ENCODE results near the gene LHPP.

LHPP gene

DNA sequence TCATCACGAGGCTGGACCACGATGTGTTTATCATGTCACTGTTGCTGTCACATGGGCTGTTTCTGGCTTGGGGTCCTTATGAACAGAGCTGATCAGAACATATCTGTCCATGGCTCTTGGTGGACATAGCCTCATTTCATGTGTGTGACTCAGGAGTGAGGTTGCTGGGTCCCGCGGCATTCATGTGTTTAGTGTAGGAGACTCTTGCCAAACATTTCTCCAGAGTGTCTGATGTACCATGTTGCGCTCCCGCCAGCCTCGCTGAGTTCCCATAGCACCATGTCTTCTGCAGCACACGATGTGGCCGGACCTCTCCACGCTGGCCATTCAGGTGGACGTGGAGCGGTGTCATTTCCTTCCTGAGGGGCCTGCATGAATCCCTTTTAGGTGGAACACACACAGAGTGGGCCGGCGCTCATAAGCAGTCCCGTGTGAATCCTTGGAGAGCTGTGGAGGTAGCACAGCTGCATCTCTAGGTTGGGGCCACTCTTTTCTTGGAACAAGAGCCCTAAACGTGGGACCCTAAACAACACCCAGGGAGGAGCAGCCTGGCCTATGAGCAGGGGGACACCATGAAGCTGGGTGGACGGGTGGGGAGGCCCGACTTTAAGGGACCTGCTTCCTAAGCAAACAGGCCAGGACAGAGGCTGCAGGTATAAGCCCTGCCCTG lies 134.6 kb downstream of the LHPP start:
- no peak overlapping the region for H2AK5ac ChIP-seq (ENCODE audit: low read length, severe bottlenecking)
- H3K9ac ChIP-seq (ENCODE audit: low read length), result no peak overlapping the region
- no peaks in the 10 kb centered on the region for H3K79me1 ChIP-seq (replicated peaks; ENCODE audit: low read length, poor library complexity, severe bottlenecking)

DNA sequence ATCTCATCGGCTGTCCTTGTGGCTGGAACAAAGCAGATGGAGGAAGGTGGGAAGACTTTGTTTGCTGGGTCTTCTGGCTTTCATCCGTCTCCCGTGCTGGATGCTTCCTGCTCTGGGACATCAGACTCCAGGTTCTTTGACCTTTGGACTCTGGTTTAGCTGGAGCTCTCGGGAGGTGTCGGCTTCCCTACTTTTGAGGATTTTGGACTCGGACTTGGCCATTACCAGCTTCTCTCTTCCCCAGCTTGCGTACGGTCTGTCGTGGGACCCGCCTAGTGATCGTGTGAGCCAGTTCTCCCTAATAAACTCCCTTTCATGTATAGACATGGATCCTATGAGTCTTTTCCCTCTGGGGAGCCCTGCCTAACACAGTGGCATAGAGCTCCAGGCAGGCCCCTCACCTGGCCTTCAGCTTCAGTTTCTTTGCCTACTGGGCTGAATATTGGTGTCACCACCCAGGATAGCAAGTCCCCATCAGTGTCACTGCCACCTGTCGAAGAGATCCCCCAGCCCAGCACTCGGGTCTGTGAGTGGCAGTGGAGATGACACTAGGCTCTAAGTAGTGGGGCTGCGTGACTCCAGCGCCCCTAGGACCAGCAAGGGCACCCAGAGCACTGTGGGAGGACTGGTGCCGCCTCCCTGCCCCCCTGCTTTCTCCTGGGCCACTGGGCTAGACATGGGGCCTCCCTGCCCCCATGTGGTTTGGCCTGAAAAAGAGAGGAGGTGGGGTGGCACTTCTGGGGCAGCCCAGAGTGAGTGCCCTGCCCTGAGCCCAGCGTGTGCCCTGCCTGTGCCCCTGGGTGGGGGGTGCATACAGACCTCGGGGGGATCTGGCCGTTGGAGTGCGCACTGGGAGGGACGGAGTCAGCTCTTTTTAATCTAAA lies 135.6 kb downstream of the LHPP start:
- Histone ChIP-seq H3K4ac (ENCODE audit: low read depth in 1 of 2, low read length in 2 of 2) (no peak overlapping the region), H3K4me3 (ENCODE audit: insufficient read depth in 1 of 2, low read depth in 1 of 2, low read length in 2 of 2) (no peak overlapping the region), H2AFZ (ENCODE audit: low read depth, low read length) (no peak overlapping the region), H2BK120ac (ENCODE audit: low read depth, low read length) (no peak overlapping the region), H3K14ac (ENCODE audit: low read length in 2 of 2) (no peak overlapping the region), H3K27me3 (ENCODE audit: control insufficient read depth in 1 of 2, insufficient read depth in 1 of 2, low read length in 2 of 2) (peaks cover 4 to 10% of the 10 kb centered on the region in 2 experiments), H4K91ac (ENCODE audit: low read length) (no peak overlapping the region), H2AK5ac (ENCODE audit: low read length, severe bottlenecking) (no peak overlapping the region), H3K18ac (ENCODE audit: low read depth in 1 of 2, low read length in 2 of 2) (no peak overlapping the region), H3K79me1 (replicated peaks; ENCODE audit: low read length, poor library complexity, severe bottlenecking) (no peaks in the 10 kb centered on the region), H3K27ac (ENCODE audit: low read length, poor library complexity, severe bottlenecking) (no peak overlapping the region), H3K23ac (ENCODE audit: low read length in 2 of 2) (no peak overlapping the region), H3K36me3 (ENCODE audit: control insufficient read depth in 1 of 2, insufficient read depth in 2 of 2, low read depth in 1 of 2, low read length in 2 of 2) (no peaks in the 10 kb centered on the region), H2BK12ac (ENCODE audit: low read length in 2 of 2) (no peak overlapping the region), H4K8ac (ENCODE audit: low read length) (no peak overlapping the region), H3K4me2 (ENCODE audit: low read length, poor library complexity, severe bottlenecking) (no peak overlapping the region), H3K4me1 (ENCODE audit: control insufficient read depth, insufficient read depth, low read depth, low read length) (no peaks in the 10 kb centered on the region), H3K9ac (ENCODE audit: low read length) (no peak overlapping the region), H3K9me3 (ENCODE audit: control insufficient read depth, low read length) (no peaks in the 10 kb centered on the region), H2BK15ac (ENCODE audit: low read depth, poor library complexity, severe bottlenecking) (no peak overlapping the region), H2BK5ac (ENCODE audit: low read depth, low read length, poor library complexity, severe bottlenecking) (no peak overlapping the region)
- WGBS, result 82% methylated on average over 21 of the region's 21 CpGs
- DNase-seq, result no peak

More for the DNA sequence above, 134.6 kb downstream of the LHPP start:
- no peaks in the 10 kb centered on the region for H3K36me3 ChIP-seq (ENCODE audit: control insufficient read depth in 1 of 2, insufficient read depth in 2 of 2, low read depth in 1 of 2, low read length in 2 of 2)
- no peak overlapping the region for H2BK120ac ChIP-seq (ENCODE audit: low read depth, low read length)
- H3K18ac ChIP-seq (ENCODE audit: low read depth in 1 of 2, low read length in 2 of 2), result no peak overlapping the region
- no peak overlapping the region for H2AFZ ChIP-seq (ENCODE audit: low read depth, low read length)
- no peak overlapping the region for H3K14ac ChIP-seq (ENCODE audit: low read length in 2 of 2)
- no peak overlapping the region for H3K23ac ChIP-seq (ENCODE audit: low read length in 2 of 2)
- no peak overlapping the region for H3K4me3 ChIP-seq (ENCODE audit: insufficient read depth in 1 of 2, low read depth in 1 of 2, low read length in 2 of 2)
- no peaks in the 10 kb centered on the region for H3K4me1 ChIP-seq (ENCODE audit: control insufficient read depth, insufficient read depth, low read depth, low read length)
- 91% methylated on average over 18 of the region's 18 CpGs for WGBS
- H4K91ac ChIP-seq (ENCODE audit: low read length), result no peak overlapping the region
- H3K27me3 ChIP-seq (ENCODE audit: control insufficient read depth in 1 of 2, insufficient read depth in 1 of 2, low read length in 2 of 2), result peaks cover 4 to 16% of the 10 kb centered on the region in 2 experiments
- no peak overlapping the region for H2BK12ac ChIP-seq (ENCODE audit: low read length in 2 of 2)
- no peak overlapping the region for H3K27ac ChIP-seq (ENCODE audit: low read length, poor library complexity, severe bottlenecking)
- H4K8ac ChIP-seq (ENCODE audit: low read length), result no peak overlapping the region
- no peak overlapping the region for H2BK5ac ChIP-seq (ENCODE audit: low read depth, low read length, poor library complexity, severe bottlenecking)
- H3K9me3 ChIP-seq (ENCODE audit: control insufficient read depth, low read length), result peaks cover 9% of the 10 kb centered on the region
- H2BK15ac ChIP-seq (ENCODE audit: low read depth, poor library complexity, severe bottlenecking), result no peak overlapping the region
- no peak overlapping the region for H3K4me2 ChIP-seq (ENCODE audit: low read length, poor library complexity, severe bottlenecking)
- no peak overlapping the region for H3K4ac ChIP-seq (ENCODE audit: low read depth in 1 of 2, low read length in 2 of 2)
- DNase-seq, result no peak

DNA sequence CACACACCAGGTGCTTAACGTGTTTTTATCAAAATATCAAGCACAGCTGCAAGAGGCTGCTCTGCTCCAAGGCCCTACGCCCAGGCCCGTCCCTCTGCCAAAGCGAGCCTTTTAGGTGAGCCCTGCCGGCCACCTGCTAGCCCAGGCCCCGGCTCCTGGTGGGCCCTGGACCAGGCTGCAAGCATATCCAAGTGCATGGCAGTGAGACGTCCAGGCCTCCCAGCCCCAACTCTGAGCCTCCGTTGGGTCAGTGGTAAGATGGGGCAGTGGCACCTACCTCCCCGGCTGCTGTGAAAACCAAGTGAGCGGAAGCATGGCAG lies 136.2 kb downstream of the LHPP start:
- H3K4me3 ChIP-seq (ENCODE audit: insufficient read depth in 1 of 2, low read depth in 1 of 2, low read length in 2 of 2), result no peak overlapping the region
- no peaks in the 10 kb centered on the region for H3K9me3 ChIP-seq (ENCODE audit: control insufficient read depth, low read length)
- no peak overlapping the region for H2AFZ ChIP-seq (ENCODE audit: low read depth, low read length)
- no peak for DNase-seq
- H3K14ac ChIP-seq (ENCODE audit: low read length in 2 of 2), result no peak overlapping the region
- H2BK5ac ChIP-seq (ENCODE audit: low read depth, low read length, poor library complexity, severe bottlenecking), result no peak overlapping the region
- no peak overlapping the region for H3K9ac ChIP-seq (ENCODE audit: low read length)
- no peak overlapping the region for H2AK5ac ChIP-seq (ENCODE audit: low read length, severe bottlenecking)
- no peak overlapping the region for H2BK15ac ChIP-seq (ENCODE audit: low read depth, poor library complexity, severe bottlenecking)
- no peak overlapping the region for H2BK120ac ChIP-seq (ENCODE audit: low read depth, low read length)
- H3K79me1 ChIP-seq (replicated peaks; ENCODE audit: low read length, poor library complexity, severe bottlenecking), result no peaks in the 10 kb centered on the region
- no peak overlapping the region for H3K27ac ChIP-seq (ENCODE audit: low read length, poor library complexity, severe bottlenecking)
- H4K91ac ChIP-seq (ENCODE audit: low read length), result no peak overlapping the region
- no peak overlapping the region for H4K8ac ChIP-seq (ENCODE audit: low read length)
- H3K18ac ChIP-seq (ENCODE audit: low read depth in 1 of 2, low read length in 2 of 2), result no peak overlapping the region
- peaks cover 4 to 10% of the 10 kb centered on the region in 2 experiments for H3K27me3 ChIP-seq (ENCODE audit: control insufficient read depth in 1 of 2, insufficient read depth in 1 of 2, low read length in 2 of 2)
- no peaks in the 10 kb centered on the region for H3K4me1 ChIP-seq (ENCODE audit: control insufficient read depth, insufficient read depth, low read depth, low read length)
- H3K4ac ChIP-seq (ENCODE audit: low read depth in 1 of 2, low read length in 2 of 2), result no peak overlapping the region
- H3K36me3 ChIP-seq (ENCODE audit: control insufficient read depth in 1 of 2, insufficient read depth in 2 of 2, low read depth in 1 of 2, low read length in 2 of 2), result no peaks in the 10 kb centered on the region
- no peak overlapping the region for H3K23ac ChIP-seq (ENCODE audit: low read length in 2 of 2)
- no peak overlapping the region for H3K4me2 ChIP-seq (ENCODE audit: low read length, poor library complexity, severe bottlenecking)
- H2BK12ac ChIP-seq (ENCODE audit: low read length in 2 of 2), result no peak overlapping the region
- 93% methylated on average over 10 of the region's 10 CpGs for WGBS

DNA sequence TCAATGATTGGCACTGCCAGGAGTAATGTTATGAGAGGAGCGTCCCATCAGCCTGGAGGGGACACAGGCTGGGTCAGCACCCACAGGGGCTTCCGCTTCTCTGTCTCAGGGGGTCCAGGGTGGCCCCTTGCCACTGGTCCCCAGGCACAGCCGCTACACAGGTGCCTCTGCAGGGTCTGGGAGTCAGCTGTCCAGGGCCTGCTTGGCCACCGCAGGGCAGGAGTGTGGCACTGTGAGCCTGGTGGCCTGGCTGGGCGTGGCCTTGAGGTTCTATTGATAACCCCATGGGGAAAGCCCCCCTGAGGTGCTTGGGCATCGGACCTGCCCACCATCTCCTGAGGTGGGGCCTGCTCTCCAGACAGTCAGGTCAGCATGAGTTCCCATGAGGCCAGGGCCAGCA lies 136.6 kb downstream of the LHPP start:
- no peaks in the 10 kb centered on the region for H3K79me1 ChIP-seq (replicated peaks; ENCODE audit: low read length, poor library complexity, severe bottlenecking)
- no peak overlapping the region for H3K9ac ChIP-seq (ENCODE audit: low read length)
- H3K4me3 ChIP-seq (ENCODE audit: insufficient read depth in 1 of 2, low read depth in 1 of 2, low read length in 2 of 2), result no peak overlapping the region
- H3K27ac ChIP-seq (ENCODE audit: low read length, poor library complexity, severe bottlenecking), result no peak overlapping the region
- H2AK5ac ChIP-seq (ENCODE audit: low read length, severe bottlenecking), result no peak overlapping the region
- no peak for DNase-seq
- 92% methylated on average over 6 of the region's 6 CpGs for WGBS
- H2BK5ac ChIP-seq (ENCODE audit: low read depth, low read length, poor library complexity, severe bottlenecking), result no peak overlapping the region
- H2BK120ac ChIP-seq (ENCODE audit: low read depth, low read length), result no peak overlapping the region
- H4K8ac ChIP-seq (ENCODE audit: low read length), result no peak overlapping the region
- H4K91ac ChIP-seq (ENCODE audit: low read length), result peak overlapping the region; percentile 64
- peaks cover 4 to 10% of the 10 kb centered on the region in 2 experiments for H3K27me3 ChIP-seq (ENCODE audit: control insufficient read depth in 1 of 2, insufficient read depth in 1 of 2, low read length in 2 of 2)
- H3K9me3 ChIP-seq (ENCODE audit: control insufficient read depth, low read length), result no peaks in the 10 kb centered on the region
- H3K4me2 ChIP-seq (ENCODE audit: low read length, poor library complexity, severe bottlenecking), result no peak overlapping the region
- no peaks in the 10 kb centered on the region for H3K4me1 ChIP-seq (ENCODE audit: control insufficient read depth, insufficient read depth, low read depth, low read length)
- no peak overlapping the region for H3K4ac ChIP-seq (ENCODE audit: low read depth in 1 of 2, low read length in 2 of 2)
- no peak overlapping the region for H2BK12ac ChIP-seq (ENCODE audit: low read length in 2 of 2)
- H3K36me3 ChIP-seq (ENCODE audit: control insufficient read depth in 1 of 2, insufficient read depth in 2 of 2, low read depth in 1 of 2, low read length in 2 of 2), result no peaks in the 10 kb centered on the region
- no peak overlapping the region for H2BK15ac ChIP-seq (ENCODE audit: low read depth, poor library complexity, severe bottlenecking)
- H3K14ac ChIP-seq (ENCODE audit: low read length in 2 of 2), result no peak overlapping the region
- no peak overlapping the region for H2AFZ ChIP-seq (ENCODE audit: low read depth, low read length)
- no peak overlapping the region for H3K18ac ChIP-seq (ENCODE audit: low read depth in 1 of 2, low read length in 2 of 2)
- H3K23ac ChIP-seq (ENCODE audit: low read length in 2 of 2), result no peak overlapping the region
